ENCODE results near the gene CBX7.

DNA sequence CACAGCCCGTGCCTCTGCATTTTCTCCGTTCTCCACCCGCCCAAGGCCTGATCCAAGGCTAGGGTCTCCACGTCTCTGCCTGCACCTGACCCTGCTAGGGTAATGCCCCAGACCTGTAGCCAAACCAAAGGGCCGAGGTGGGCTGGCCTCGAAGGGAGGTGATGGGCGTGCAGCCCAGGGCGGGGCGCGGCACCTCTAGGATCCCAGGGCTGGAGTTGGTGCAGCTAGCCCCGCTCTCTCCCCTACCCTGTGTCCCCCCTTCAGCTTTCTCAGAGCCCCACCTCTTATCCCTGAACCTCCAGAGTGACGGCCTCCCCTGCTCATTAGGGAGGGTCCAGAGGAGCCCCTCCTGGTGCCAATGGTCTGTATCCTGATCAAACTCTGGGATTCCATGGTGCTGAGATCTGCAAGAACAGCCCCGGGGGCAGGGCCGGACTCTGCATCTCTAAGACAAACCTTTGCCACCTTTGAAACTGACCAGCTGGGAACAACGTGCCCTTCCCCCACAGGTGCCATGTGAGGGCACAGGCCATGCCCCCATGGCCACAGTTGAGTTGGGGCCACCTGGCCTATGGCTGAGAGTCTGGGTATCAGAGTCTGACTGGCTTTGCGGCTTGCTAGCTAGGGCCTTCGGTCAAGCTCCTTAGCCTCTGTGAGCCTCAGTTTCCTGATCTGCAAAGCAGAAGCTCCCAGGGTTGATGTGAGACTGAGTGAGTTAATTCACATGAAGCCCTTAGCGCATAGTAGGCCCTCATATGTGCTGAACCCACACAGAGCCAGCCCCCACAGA lies 23.1 kb upstream of the CBX7 start:
- TF ChIP-seq POLR2A (IDR thresholded peaks at IDR 0.05; ENCODE audit: low read depth, low read length) = no peak
- no peak for TF ChIP-seq POLR2AphosphoS5 (IDR thresholded peaks at IDR 0.05; ENCODE audit: low read depth, low read length)
- TF ChIP-seq TAF1 (IDR thresholded peaks at IDR 0.05; ENCODE audit: borderline replicate concordance, low read depth, low read length) = no peak
